Glutamatergic neuron (in vitro differentiated cells): ENCODE data around the gene ZNF534. TPM values are rescaled to one million over a fixed set of nuclear protein-coding genes. Genes with fewer than 3 reads are reported as not detected.
"Not testable (repeated sequence)": the region's sequence is repeated elsewhere in the genome, so short reads cannot be mapped to it uniquely, and the experiment has no call there.

Source experiments
- DNase-seq: peaks from one replicate; pipeline ENCODE4 v3.0.0; 2022
- H3K27ac Mint-ChIP-seq: one replicate; pipeline ENCODE4 v1.8.0; 2020; ENCODE audit warnings: mild to moderate bottlenecking, mixed read lengths, inconsistent platforms; ENCODE audit not compliant: unreplicated experiment
- H3K27me3 Mint-ChIP-seq: one replicate; pipeline ENCODE4 v1.8.0; 2020; ENCODE audit warnings: mild to moderate bottlenecking, moderate library complexity, mixed read lengths, inconsistent platforms; ENCODE audit not compliant: unreplicated experiment
- H3K36me3 Mint-ChIP-seq: one replicate; pipeline ENCODE4 v1.8.0; 2020; ENCODE audit warnings: mild to moderate bottlenecking, mixed read lengths, inconsistent platforms; ENCODE audit not compliant: unreplicated experiment
- H3K4me1 Mint-ChIP-seq: one replicate; pipeline ENCODE4 v1.8.0; 2020; ENCODE audit warnings: mild to moderate bottlenecking, low read depth, mixed read lengths, inconsistent platforms; ENCODE audit not compliant: unreplicated experiment
- H3K4me3 Mint-ChIP-seq: one replicate; pipeline ENCODE4 v1.8.0; 2020; ENCODE audit warnings: mild to moderate bottlenecking, mixed read lengths, inconsistent platforms; ENCODE audit not compliant: unreplicated experiment
- H3K9me3 Mint-ChIP-seq: one replicate; pipeline ENCODE4 v1.8.0; 2020; ENCODE audit warnings: mild to moderate bottlenecking, moderate library complexity, mixed read lengths, inconsistent platforms; ENCODE audit not compliant: unreplicated experiment
- total RNA-seq: library from RNA; stranded (reverse); fragmentation: NEBNext Ultra II Directional; extraction: Animal tissue kit (Norgen Biotek cat#: 25700); gene quantifications from one replicate; pipeline ENCODE4 v1.2.1, GENCODE V29; 2021; ENCODE audit not compliant: unreplicated experiment
- TF ChIP-seq, protein P1 (sequence below): fragments of 200-600 bp; sonication (generic); IDR thresholded peaks from one replicate; pipeline ENCODE4 v1.5.0; 2021; ENCODE audit not compliant: partially characterized antibody, unreplicated experiment

Gene ZNF534
- total RNA-seq, 1 donor from 2014 or later: not detected

DNA sequence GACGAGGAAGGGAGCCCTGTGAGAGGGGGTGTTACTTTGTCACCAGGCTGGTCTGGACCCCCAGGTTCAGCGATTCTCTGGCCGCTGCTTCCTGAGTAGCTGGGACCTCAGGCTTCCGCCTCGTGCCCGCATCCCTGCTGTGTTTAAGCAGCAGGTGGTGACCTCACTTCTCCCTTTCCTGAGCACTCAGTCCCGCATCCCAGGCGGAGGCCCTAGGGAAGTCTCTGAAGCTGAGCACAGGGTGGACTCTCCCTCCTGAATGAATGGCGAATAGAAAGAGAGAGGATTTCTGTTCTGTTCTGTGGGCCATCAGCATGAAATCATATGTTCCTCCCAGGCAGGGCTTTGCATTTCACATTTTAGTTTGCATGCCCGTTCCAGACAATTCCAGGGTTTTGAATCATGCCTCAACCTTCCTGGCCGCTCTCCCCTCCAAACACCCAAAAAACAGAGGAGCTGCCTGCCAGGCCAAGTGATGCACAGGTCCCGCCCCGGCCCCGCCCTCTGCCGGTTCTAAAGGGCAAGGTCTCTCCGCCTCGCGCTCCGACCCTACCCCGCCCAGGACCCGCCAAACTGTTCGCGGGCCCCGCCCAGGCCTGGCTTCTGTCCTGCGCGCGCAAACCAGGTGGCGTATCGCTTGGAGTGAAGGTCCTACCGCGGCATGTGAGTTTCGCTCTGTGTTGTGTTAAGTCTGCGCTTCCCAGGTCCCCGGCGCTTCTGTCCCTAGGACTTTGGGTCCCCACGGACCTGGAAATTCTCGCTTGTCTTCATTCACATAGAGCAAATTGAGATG, 63.4 kb downstream of the ZNF534 start:
- H3K9me3 Mint-ChIP-seq: peaks cover 8% of the 10 kb centered on the region
- no peaks in the 10 kb centered on the region for H3K4me1 Mint-ChIP-seq
- peak overlapping the region; percentile 86 for H3K4me3 Mint-ChIP-seq
- TF ChIP-seq, protein P1, sequence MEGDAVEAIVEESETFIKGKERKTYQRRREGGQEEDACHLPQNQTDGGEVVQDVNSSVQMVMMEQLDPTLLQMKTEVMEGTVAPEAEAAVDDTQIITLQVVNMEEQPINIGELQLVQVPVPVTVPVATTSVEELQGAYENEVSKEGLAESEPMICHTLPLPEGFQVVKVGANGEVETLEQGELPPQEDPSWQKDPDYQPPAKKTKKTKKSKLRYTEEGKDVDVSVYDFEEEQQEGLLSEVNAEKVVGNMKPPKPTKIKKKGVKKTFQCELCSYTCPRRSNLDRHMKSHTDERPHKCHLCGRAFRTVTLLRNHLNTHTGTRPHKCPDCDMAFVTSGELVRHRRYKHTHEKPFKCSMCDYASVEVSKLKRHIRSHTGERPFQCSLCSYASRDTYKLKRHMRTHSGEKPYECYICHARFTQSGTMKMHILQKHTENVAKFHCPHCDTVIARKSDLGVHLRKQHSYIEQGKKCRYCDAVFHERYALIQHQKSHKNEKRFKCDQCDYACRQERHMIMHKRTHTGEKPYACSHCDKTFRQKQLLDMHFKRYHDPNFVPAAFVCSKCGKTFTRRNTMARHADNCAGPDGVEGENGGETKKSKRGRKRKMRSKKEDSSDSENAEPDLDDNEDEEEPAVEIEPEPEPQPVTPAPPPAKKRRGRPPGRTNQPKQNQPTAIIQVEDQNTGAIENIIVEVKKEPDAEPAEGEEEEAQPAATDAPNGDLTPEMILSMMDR: peak; percentile 21
- peaks cover 10% of the 10 kb centered on the region for H3K27me3 Mint-ChIP-seq
- peak; percentile 61 for DNase-seq
- peaks cover 20% of the 10 kb centered on the region for H3K36me3 Mint-ChIP-seq
- H3K27ac Mint-ChIP-seq: no peak overlapping the region

DNA sequence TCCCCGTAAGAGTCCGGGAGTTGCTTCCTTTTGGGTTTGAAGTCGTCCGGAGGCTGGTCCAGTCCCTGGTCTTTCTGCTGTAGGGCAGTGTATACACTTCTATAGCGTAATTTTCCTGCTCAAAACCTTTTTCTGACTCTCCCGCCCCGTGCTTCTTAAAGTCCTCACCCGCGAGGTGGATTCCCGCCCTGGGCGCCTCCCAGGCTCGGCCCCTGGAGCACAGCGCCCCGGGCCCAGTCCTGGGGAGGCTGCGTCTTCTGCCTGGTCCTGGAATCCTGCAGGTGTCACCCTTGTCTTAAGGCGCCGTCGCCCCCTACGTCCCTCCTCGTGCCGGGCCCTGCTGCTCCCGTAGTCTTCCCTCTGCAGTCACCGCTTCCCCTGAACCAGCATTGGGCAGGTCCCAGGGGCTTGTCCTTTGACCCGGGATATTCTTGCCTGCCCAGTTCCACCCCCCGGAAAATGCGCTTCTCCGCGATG, 64.1 kb downstream of the ZNF534 start:
- peaks cover 8% of the 10 kb centered on the region for H3K9me3 Mint-ChIP-seq
- H3K4me3 Mint-ChIP-seq: peak overlapping the region; percentile 86
- TF ChIP-seq, protein P1: no peak
- no peaks in the 10 kb centered on the region for H3K4me1 Mint-ChIP-seq
- no peak overlapping the region for H3K27ac Mint-ChIP-seq
- DNase-seq: peak; percentile 47
- H3K36me3 Mint-ChIP-seq: peaks cover 20% of the 10 kb centered on the region
- H3K27me3 Mint-ChIP-seq: peaks cover 10% of the 10 kb centered on the region

DNA sequence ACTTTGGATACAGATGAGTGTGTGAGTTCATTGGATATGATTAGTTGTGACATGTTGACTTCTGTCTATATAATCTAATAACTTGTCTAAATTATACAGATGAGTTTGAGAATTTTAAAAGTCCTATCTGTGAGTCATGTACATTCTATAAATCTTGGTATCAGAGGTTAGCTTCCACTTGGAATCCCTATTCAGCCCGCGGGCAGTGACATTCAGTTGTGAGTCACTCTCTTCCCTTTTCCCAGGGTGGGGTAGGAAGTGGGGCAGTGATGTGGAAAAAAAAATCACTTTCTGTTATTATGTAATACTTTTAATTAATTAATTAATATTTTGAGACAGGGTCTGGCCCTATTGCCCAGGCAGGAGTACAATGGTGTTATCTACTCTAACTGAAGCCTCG, 65.6 kb downstream of the ZNF534 start:
- H3K4me3 Mint-ChIP-seq: no peak overlapping the region
- peaks cover 10% of the 10 kb centered on the region for H3K27me3 Mint-ChIP-seq
- no peaks in the 10 kb centered on the region for H3K4me1 Mint-ChIP-seq
- H3K27ac Mint-ChIP-seq: no peak overlapping the region
- peaks cover 11% of the 10 kb centered on the region for H3K9me3 Mint-ChIP-seq
- DNase-seq: no peak
- peaks cover 20% of the 10 kb centered on the region for H3K36me3 Mint-ChIP-seq
- TF ChIP-seq, protein P1: no peak

DNA sequence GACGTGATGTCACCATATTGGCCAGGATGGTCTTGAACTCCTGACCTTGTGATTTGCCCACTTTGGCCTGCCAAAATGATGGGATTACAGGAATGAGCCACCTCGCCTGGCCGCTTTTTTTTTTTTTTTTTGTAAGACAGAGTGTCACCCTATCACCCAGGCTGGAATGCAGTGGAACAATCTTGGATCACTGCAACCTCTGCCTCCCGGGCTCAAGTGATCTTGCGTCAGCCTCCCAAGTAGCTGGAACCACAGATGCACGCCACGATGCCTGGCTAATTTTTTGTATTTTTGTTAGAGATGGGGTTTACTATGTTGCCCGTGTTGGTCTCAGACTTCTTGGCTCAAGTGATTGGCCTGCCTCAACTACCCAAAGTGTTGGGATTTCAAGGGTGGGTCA, 69.6 kb downstream of the ZNF534 start:
- Mint-ChIP-seq H3K4me3 (no peak overlapping the region), H3K27ac (no peak overlapping the region), H3K4me1 (no peaks in the 10 kb centered on the region), H3K27me3 (peaks cover 6% of the 10 kb centered on the region), H3K36me3 (peaks cover 11% of the 10 kb centered on the region), H3K9me3 (peaks cover 7% of the 10 kb centered on the region)
- no peak for DNase-seq
- TF ChIP-seq, protein P1: no peak

DNA sequence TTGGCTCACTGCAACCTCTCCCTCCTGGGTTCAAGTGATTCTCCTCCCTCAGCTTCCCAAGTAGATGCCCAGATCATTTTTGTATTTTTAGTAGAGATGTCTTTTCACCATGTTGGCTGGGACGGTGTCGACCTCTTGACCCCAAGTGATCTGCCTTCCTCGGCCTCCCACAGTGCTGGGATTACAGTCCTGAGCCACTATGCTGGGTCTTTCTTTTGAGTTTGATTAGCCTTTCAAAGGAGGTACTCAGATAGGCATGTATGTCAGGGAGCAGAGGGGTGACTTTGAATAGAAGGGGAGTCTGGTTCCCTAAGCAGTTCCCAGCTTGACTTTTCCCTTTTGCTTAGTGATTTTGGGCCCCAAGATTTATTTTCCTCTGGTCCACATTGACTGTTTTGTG, 71.5 kb downstream of the ZNF534 start:
- H3K4me3 Mint-ChIP-seq, H3K4me1 Mint-ChIP-seq, H3K27ac Mint-ChIP-seq, H3K36me3 Mint-ChIP-seq, H3K9me3 Mint-ChIP-seq, H3K27me3 Mint-ChIP-seq, DNase-seq: not testable (repeated sequence)

DNA sequence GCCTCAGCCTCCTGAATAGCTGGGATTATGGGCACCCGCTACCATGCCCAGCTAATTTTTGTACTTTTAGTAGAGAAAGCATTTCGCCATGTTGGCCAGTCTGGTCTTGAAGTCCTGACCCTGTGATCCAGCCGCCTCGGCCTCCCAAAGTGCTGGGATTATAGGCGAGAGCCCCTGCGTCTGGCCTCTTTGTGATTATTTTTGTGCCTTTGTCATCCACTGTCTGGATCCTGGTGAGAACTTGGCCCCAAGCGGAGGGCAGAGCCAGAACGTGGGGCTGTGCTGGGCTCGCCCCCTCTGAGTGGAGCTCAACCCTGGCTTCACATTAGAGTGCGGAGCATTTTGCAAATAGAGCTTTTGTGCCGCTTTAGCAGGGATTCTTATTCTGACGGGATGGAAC, 72.0 kb downstream of the ZNF534 start:
- not testable (repeated sequence) for H3K27ac Mint-ChIP-seq, H3K4me1 Mint-ChIP-seq, H3K36me3 Mint-ChIP-seq, H3K4me3 Mint-ChIP-seq, H3K9me3 Mint-ChIP-seq, H3K27me3 Mint-ChIP-seq, DNase-seq
